Daoy (cell line): Measurements from ENCODE around the gene PLCXD1. TPM values are rescaled to one million over a fixed set of nuclear protein-coding genes. Genes with fewer than 3 reads are reported as not detected.

Experiments
- DNase-seq: peaks from one replicate; pipeline ENCODE4 v3.0.0-alpha.2; 2015; ENCODE audit warnings: low read depth
- total RNA-seq: library from RNA; depleted of rRNA; stranded (reverse); fragments of >200 nt; shearing (Covaris generic); gene quantifications from 2 replicates; pipeline ENCODE4 v1.2.3, GENCODE V29; 2014

The PLCXD1 gene
- total RNA-seq, 1 experiment from 2014 or later: 3.9 TPM

DNA sequence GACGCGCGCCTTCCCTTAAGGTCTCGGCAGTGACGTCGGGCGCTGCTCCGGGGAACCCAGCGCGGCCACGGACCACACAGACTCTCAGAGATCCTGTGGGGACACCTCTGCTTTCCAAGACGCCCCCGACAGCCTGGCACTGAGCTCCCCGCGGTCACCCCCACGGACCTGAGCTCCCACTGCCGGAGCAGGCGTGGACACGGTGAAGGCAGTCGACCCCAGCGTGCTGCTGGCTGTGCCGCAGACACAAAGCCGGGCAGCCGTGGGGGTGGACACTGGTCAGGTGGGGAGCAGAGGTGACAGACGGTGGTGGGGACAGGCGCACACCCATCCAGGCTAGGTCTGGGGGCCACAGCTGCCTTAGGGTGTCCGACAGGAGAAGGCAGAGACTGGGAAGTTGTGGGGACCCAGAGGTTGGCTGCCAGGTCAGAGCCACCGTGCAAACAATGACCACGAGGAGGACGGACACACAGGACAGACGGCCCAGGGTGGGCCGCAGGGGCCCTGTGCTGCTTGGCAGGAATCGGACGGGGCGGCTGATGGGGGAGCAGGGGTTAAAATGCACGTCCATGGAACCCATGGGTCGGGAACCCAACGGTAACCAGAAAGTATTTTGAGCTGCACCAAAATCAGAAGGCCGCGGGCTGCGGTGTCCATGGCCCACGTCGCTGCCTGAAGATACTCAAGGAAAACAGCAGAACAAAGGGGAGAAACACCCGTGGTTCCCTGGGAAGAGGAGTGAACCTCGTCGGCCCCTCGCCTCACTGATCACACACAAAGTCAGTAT, 54.0 kb downstream of the PLCXD1 start:
- no peak for DNase-seq

DNA sequence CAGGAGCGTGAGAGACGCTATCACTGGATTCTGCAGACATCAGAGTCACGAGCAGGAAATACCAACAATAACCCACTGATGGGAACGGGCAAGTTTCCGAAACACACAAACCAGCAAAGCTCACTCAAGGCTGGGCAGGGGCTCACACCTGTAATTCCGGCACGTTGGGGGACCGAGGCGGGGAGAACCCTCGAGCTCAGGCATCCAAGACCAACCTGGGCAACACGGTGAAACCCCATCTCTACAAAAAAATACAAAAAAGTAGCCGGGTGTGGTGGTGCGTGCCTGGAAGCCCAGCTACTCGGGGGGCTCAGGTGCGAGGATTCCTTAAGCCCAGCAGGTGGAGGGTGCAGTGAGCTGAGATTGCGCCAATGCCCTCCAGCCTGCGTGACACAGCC, 54.6 kb downstream of the PLCXD1 start:
- no peak for DNase-seq

GRCh38 chrX:336227-336626, 55.0 kb downstream of the PLCXD1 start:
- no peak for DNase-seq

GRCh38 chrX:337331-337831, 56.2 kb downstream of the PLCXD1 start:
- DNase-seq: no peak

DNA sequence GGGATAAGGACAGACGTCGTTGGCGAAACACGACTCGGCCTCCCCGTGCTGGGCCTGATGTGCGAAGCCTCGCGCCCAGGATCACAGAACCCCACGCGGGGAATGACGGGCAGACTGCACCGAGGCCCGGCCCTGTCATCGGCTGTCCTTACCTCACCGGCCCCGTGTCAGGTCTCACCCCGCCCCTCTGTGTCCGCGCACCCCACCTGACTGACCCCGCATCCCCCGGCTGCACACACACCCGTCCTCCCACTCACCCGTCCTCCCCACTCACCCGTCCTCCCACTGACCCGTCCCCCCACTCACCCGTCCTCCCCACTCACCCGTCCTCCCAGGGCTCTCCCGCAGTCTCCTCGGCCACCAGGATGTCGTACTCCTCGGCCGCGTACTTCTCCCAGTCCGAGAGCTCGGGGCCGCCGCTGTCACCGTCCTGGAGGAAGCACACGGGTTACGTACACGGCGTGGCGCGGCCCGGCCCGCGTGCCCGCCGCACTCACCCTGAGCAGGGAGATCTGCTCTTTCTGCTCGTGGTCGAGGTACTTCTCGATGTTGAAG, 57.2 kb downstream of the PLCXD1 start:
- DNase-seq: no peak

DNA sequence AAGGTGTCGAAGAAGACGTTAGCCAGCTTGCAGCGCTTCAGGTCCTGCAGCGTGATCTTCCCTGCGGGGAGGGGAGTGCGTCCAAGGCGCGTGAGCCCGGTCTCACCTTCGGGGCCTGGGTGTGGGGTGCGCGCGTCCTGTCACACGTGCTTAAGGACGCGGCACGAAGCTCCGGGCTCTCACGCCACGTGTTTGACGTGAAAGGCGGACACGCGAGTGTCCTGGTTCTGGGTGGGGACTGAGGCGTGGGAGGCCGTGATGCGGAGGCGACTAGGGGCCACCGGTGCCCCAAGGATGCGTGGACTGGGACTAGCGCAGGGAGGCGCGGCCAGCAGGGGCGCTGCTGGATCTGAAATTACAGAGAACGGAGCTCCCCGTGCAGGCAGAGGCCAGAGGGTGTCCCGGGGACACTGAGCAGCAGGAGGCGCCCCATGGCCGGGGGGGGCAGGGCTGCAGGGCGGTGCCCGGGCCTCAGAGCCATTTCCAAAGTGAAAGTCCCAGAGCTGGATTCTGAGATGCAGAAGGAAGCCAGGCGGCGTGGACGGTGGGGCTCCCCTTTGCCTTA, 57.7 kb downstream of the PLCXD1 start:
- DNase-seq: no peak

- no peak for DNase-seq
Observed at GRCh38 chrX:340121-340520, 58.9 kb downstream of the PLCXD1 start.

GRCh38 chrX:340641-341423, 59.7 kb downstream of the PLCXD1 start:
- no peak for DNase-seq

DNA sequence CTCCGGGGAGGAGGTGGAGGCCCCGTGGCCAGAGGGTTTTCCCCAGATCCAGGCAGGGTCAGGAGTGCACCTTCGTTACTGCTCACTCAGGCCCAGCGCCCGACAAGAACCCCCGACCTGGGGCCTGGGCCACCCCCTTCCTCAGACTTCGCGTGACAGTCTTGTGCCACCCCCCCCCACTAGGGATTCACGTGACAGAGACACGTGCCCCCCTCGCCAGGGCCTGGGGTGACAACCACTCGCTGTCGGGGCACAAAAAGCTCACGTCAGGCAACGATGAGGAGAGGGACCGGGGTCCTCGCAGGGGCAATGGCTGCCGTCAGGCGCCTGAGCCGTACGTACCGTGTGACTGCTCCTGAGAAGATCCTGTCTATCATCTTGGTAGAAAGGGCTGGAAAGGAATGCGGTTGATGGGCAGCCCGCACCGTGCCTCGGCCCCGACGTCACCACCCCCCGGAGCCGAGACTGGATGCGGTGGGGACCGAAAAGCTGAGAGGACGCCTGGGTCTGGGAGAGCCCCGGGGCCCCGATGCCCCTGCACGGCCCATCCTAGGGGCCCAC, 60.4 kb downstream of the PLCXD1 start:
- DNase-seq: no peak

- no peak for DNase-seq
Observed at GRCh38 chrX:344371-344901, 63.3 kb downstream of the PLCXD1 start.

GRCh38 chrX:345020-345925, 64.1 kb downstream of the PLCXD1 start:
- DNase-seq: no peak

- no peak for DNase-seq
Observed at GRCh38 chrX:346034-346813, 65.0 kb downstream of the PLCXD1 start.

- no peak for DNase-seq
Observed at GRCh38 chrX:347351-348117, 66.4 kb downstream of the PLCXD1 start.

DNA sequence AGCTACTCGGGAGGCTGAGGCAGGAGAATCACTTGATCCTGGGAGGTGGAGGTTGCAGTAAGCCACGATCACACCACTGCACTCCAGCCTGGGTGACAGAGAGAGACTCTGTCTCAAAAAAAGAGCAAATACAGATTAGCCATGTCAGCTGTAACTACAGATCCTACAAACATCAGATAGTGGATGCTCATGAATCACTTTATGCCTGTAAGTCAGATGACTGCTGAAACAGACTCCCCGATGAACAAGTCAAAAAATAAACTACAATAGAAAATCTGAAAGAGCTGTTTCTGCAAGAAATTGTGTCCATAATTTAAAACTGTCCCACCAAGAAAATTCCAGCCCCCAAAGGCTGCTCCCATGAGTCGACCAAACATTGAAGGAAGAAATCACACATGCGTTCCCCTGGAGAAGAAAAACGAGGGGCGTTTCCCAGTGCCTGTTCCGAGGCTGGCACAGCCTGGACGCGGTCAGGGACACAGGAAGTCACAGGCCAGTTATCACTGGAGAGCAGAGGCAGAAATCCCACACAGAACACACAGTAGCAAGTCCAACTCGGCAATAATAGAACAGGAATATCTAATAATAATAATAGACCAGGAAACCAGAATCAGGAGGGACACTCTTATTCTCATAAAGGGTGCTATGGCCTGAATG, 67.4 kb downstream of the PLCXD1 start:
- no peak for DNase-seq

DNA sequence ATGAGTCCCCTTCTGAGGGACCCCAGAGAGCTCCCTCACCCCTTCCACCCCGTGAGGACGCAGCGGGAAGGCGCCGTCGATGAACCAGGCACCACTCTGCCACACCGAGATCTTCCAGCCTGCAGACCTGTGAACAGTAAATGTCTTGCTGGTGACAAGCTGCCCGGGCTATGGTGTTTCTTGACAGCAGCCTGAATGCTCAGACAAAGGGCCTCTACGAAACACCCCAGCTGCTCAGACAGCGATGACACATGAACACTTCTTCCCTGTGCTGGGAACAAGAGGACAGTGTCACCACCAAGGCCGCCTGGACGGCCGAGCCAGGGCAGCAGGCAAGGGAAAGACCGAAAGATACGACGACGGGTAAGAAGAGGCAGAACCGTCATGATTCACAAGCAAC, 68.0 kb downstream of the PLCXD1 start:
- DNase-seq: no peak

- DNase-seq: no peak
Observed at GRCh38 chrX:349702-350101, 68.5 kb downstream of the PLCXD1 start.

- DNase-seq: no peak
Observed at GRCh38 chrX:350148-350533, 69.0 kb downstream of the PLCXD1 start.

DNA sequence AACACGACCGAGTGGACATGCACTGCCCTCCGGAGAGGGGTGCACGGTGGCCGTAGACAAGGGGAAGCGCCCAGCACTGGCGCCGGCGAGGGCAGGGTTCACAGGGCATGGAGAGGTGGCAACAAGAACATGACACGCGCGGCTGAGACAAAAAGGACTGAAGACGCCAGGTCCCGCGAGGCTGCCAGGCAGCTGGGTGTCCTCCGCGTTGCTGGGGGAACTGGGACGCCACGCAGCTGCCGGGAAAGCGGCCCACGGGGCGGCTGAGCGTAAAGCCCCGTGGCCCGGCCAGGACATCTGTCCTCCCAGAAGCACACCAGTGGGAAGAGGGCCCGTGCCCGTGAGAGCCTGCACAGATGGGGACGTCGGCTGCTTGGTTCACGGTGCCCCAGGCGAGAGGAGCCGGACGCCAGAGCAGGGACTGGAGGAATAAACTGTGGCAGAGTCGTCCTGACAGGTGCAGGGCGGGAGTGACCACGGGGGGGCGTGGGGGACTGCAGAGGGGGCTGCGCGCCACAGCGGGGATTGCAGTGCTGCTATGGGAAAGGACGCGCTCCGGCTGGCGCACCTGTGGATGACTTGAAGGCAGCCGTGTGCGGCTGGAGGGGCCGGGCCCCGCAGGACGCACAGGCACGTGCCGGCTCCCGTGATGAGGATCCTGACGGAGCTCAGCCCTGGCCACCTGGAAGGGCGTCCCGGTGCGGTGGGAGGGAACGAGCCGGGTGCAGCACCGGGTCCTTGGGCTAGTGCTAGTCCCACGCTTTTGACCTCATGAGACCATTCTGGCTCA, 69.5 kb downstream of the PLCXD1 start:
- no peak for DNase-seq
